Suprapubic skin (tissue), 4 donors: ENCODE data around the gene RTTN.

Experiments
- CTCF ChIP-seq, 2 donors: fragments of 200-600 bp in 1 of 2; fragments of 450-650 bp in 1 of 2; sonication (generic) in 1 of 2; IDR thresholded peaks; one replicate each; pipeline ENCODE4 v1.5.1; 2016 to 2019; ENCODE audit warnings: antibody characterized with exemption in 2 of 2, mild to moderate bottlenecking in 1 of 2, moderate library complexity in 1 of 2
- POLR2A ChIP-seq, 2 donors: fragments of 450-650 bp; IDR thresholded peaks; one replicate each; pipeline ENCODE4 v1.6.1; 2017; ENCODE audit warnings: antibody characterized with exemption in 2 of 2, mild to moderate bottlenecking in 2 of 2, moderate library complexity in 2 of 2
- POLR2AphosphoS5 ChIP-seq, 3 donors: sonication (generic); formaldehyde crosslinking; IDR thresholded peaks; one replicate each; pipeline ENCODE4 v1.6.1; 2017; ENCODE audit warnings: antibody characterized with exemption in 3 of 3

- TF ChIP-seq CTCF (IDR thresholded peaks at IDR 0.05) (no peak), POLR2A (IDR thresholded peaks at IDR 0.05) (no peak), POLR2AphosphoS5 (IDR thresholded peaks at IDR 0.05) (no peak)
These were observed 132.1 kb downstream of the RTTN start for GRCh38 chr18:70073432-70073831.
